ENCODE data around the gene ARID2.

ARID2 gene

DNA sequence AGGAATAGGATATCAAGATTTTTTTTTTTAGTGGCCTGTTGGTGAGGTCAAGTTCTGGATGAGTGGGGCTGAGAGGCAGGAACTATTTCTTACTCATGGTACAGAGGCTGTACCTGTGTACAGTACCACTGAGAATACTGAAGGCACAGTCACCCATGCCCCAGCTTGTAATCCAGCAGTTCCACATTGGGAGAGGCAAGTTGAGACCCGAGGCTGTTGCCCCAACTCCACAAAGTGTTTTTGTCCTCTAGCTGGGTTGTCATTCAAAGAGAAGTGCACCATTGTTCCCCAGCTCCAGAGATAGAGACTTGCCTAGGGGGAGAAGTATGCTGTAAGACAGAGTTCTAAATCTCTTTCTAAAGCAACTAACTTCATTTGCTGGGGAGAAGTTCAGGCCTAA lies 38.7 kb downstream of the ARID2 start:
- DNase-seq = no peak

DNA sequence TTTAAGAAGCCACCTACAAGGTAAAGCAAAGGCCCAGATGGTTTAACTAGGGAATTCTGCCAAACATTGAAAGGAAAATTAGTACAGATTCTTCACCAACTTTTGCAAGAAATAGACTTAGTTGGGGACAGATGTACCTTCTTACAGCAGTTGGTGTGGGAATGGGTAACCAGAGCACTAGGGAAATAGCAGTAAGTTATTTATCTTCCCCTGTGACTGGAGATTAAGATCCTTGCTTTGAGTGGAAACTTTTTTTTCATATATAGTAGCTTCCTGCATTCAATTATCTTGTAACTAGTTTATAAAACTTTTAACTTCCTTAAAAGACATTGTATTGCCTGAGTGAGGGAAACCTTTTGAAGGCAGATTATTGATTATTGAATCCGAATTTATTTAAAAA lies 44.2 kb downstream of the ARID2 start:
- DNase-seq = no peak

GRCh38 chr12:45774508-45775162 lies 45.1 kb downstream of the ARID2 start:
- DNase-seq = no peak

DNA sequence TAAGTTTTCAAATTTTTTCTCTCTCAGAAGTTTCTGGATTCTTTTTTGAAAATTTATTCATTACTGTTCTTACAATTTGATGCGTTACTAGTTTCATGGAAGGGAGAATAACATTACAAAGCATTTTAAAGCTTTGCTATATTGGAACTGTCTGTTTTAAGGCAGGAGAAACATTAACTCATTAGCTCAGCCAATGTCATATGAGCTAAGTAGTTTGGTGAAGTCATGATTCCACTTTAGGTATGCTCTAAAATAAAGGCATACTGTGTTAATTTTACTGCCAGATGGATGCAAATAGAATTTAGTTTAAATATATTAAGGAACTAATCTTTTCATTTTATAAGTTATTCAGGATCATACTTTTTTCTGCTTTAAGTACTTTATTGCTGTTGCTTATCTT lies 46.0 kb downstream of the ARID2 start:
- DNase-seq = no peak

DNA sequence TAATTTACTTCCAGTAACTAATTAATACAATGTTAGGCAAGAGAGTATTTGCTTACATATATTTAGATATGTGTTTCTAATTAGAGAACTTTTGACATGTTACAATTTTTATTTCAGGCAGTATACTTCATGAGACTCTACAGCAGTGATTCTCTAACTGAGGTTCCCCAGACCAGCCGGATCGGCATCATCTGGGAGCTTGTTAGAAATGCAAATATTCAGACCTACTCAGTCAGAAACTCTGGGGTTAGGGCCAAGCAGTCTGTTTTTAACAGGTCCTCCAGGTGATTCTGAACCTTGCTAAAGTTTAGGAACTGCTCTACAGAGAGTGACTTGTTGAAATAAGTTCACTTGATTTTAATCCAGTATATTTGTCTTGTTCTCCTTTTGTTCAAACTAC lies 46.5 kb downstream of the ARID2 start:
- no peak for DNase-seq

DNA sequence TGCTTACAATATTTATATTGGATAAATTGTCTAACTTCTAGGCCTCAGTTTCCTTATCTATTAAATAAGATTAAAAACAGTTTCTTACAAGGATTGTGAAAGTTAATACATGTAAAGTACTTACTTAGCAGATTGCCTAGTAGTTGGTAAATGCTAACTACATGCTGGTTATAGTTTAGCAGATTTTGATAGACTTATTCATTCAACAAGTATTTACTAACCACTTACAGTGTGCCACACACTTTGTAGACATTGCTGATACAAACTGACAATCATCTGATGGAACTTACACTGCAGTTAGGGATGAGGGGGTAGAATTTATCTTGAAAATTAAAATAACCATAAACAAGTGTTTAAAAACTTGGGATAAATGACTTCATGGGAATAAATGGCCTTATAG lies 50.4 kb downstream of the ARID2 start:
- DNase-seq = no peak

DNA sequence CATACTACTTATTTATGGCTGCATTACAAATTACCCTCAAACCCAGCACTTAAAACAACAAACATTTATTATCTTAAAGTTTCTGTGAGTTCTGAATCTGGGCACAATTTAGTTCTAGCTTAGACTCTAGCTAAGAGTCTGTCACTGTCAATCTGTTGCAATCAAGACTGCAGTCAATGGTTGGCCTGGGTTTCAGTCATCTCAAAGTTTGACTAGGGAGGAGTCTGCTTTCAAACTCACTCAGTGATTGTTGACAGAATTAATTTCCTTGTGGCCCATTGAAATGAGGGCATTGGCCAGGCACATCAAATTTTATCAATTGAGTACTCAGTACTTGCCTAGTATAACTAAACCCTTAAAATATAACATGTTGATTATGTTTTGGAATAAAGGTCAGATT lies 51.6 kb downstream of the ARID2 start:
- DNase-seq = no peak

DNA sequence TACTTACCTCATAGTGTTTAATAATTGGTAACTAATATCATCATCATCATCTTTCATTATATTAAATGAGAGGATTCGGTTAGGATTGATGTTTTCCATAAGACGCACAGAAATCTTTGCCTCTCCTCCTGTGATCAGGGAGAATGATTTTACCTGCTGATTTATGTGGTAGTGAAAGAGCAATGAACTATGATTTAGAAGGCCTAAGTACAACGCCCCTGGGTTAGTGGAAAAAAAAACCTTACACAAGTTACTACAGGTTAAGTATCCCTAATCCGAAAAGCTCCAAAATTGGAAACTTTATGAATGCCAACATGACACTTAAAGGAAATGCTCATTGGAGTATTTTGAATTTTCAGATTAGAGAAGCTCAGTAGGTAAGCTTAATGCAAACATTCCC lies 55.8 kb downstream of the ARID2 start:
- no peak for DNase-seq

DNA sequence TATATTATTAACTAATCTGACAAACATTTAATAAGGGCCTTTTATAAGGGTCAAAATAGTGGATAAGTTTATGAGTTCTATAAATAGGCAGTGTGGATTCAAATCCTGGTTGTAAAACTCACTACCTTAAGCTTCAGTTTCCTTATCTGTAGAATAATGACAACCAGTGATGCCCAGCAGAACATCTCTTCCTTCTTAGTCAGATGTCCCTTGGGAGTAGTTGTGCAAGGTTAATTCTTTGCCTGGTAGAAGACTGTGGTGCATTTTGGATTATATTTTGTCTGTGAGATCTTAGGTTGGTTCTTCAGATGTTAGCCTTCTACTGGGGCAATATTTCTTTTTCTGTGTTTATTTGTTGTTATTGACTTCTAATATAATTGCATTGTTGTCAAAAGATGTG lies 59.5 kb downstream of the ARID2 start:
- no peak for DNase-seq

DNA sequence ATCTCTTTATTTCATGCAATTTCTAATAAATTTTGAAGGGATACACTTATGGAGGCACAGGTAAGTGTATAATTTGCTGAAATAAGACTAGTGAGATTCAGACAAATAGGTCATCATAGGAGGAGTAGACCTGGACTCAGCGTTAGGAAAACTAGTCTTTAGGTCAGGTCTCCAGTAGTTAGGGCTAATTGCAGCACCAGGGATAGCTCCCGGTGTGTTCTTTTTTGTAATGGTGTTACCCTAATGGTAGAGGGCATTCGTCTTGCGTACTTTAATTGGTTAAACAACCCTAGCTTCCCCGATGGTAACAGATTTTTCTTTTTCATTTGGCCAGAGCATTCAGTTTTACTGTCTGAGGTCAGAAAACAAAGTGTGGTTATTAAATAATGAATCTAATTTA lies 64.9 kb downstream of the ARID2 start:
- DNase-seq = no peak

- DNase-seq = no peak
Measured at GRCh38 chr12:45801625-45802024, 72.1 kb downstream of the ARID2 start.

DNA sequence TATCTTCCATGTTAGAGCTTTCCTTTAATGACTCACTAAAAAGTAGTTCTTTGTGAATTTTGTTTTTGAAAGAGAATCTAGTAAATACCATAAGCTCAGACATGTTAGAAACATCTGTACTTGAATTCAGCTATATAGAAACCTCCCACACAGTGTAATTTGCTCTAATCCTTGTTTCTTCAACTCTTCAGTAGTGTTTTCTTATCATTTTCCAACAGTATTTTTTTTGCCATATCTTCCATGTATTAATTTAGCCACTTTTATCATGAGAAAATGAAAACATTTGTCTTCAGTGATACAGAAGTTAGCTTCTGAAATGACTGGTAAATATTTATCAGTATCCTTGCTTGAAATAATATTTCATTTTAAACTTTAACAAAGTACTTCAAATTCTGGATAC lies 73.6 kb downstream of the ARID2 start:
- no peak for DNase-seq

GRCh38 chr12:45816652-45817051 lies 87.1 kb downstream of the ARID2 start:
- no peak for DNase-seq

DNA sequence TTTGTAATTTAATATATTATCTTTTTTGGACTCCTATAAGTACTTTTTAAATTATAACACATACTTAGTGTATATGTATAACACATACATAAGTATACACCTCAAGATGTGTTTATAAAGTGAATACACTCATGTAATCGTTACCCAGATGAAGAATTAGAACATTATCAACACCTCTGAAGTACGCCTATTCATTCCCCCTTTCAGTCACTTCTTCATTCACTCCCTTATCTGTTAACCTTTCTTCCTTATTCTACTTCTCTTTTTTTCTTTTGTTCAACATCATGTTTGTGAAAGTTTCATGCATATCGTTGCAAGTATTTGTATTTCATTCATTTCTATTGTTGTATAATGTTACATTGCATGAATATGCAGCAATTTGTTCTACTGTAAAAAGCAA lies 98.5 kb downstream of the ARID2 start:
- no peak for DNase-seq

DNA sequence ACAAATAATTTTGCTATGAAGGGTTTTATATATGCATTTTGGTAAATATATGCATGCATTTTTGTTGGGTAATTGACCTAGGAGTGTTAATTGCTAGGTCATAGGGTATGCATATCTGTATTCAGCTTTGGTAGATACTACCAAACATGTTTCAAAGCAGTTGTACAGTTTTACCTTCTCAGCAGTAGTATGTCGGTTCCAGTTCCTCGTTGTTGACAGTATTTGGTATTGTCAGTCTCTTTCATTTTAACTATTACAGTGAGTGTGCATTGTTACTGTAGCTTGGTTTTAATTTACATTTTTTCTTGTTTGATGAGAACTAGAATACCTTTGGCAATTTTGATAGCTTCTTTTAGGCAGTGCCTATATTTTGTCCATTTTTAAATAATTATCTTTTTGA lies 98.9 kb downstream of the ARID2 start:
- no peak for DNase-seq

- DNase-seq = no peak
Measured at GRCh38 chr12:45831590-45831989, 102.1 kb downstream of the ARID2 start.

GRCh38 chr12:45833401-45833800 lies 103.9 kb downstream of the ARID2 start:
- no peak for DNase-seq

GRCh38 chr12:45834809-45835208 lies 105.3 kb downstream of the ARID2 start:
- no peak for DNase-seq

DNA sequence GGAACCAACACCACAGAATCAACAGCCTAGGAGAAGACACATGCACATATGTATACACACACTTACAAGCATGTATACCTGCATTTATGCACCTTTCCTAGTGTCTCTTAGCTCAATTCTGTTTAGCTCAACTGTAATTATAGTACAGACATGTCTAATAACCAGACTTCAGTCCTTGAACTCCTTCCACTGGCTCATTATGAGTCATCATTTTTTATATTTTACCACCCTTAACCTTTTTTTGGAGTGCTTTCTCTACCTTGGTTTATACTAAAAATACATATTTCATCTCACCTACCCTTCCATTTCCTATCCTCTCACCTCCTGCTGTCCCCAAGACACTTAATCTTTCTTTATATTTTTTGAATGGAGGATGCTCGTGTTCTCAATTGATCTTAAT lies 110.4 kb downstream of the ARID2 start:
- no peak for DNase-seq

- no peak for DNase-seq
Measured at GRCh38 chr12:45849289-45849688, 119.8 kb downstream of the ARID2 start.

DNA sequence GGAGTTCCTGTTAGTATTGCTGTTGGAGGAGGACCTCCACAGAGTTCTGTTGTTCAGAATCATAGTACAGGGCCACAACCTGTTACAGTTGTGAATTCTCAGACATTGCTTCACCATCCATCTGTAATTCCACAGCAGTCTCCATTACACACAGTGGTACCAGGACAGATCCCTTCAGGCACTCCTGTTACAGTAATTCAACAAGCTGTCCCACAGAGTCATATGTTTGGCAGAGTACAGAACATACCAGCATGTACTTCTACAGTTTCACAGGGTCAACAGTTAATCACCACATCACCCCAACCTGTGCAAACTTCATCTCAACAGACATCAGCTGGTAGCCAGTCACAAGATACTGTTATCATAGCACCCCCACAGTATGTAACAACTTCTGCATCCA lies 120.8 kb downstream of the ARID2 start:
- no peak for DNase-seq

- DNase-seq = no peak
Measured at GRCh38 chr12:45852508-45852907, 123.0 kb downstream of the ARID2 start.

DNA sequence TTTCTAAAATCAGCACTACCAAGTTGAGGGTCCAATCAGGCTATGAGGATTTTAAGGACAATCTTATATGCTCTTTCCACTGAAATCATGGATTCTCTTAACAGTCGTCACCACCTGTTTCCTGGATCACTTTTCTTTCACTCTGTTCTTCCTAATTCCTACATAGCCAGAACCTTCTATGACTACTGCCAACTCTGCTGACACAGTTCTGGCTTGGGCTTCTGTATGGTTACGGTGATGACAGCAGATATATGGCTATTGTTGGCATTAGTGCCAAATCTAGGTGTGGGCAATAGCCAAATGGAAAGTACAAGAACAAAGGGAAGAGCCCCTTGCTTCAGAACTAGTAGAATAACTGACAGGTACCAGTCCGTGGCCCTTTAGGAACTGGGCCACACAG lies 124.0 kb downstream of the ARID2 start:
- DNase-seq = no peak

GRCh38 chr12:45863332-45863731 lies 133.8 kb downstream of the ARID2 start:
- DNase-seq = no peak

DNA sequence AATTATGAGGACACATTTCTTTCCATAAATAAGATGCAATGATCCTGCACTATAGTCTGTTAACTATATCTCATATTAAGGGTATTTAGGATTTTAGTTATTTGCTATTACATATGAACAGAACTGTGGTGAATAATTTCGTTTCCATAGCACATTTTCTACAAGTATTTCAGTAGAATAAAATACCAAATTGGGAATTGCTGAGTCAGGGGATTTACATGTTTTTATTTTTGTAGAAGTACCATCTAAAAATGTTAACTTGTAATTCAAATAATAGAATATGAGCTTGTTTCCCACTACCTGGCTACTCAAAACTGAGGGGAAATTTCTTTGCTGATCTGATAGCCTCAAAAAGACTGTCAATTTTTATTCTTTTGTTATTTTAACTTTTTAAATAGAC lies 136.8 kb downstream of the ARID2 start:
- no peak for DNase-seq

DNA sequence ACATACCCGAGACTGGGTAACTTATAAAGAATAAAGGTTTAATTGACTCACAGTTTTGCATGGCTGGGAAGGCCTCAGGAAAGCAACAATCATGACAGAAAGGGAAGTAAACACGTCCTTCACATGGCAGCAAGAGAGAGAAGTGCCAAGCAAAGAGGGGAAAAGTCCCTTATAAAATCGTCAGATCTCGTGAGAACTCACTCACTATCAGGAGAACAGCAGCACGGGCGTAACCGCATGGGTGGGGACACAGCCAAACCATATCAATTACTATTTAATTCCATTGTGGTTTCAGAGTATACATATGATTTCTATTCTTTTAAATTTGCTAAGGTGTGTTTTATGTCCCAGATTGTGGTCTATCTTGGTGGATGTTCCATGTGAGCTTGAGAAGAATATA lies 142.9 kb downstream of the ARID2 start:
- DNase-seq = no peak

Measured in islet precursor cell (in vitro differentiated cells).